ENCODE results near the gene SPOPL. TPM values are rescaled to one million over a fixed set of nuclear protein-coding genes. Genes with fewer than 3 reads are reported as not detected.

SPOPL gene
- total and polyA plus RNA-seq, 4 donors, result 3.4 to 15.8 (median 9.4) TPM

GRCh38 chr2:138496096-138496651, 5.4 kb upstream of the SPOPL start (continued):
- TF ChIP-seq SP1 (IDR thresholded peaks at IDR 0.05), result no peak
- TF ChIP-seq HNF4G (IDR thresholded peaks at IDR 0.05), result no peak
- TF ChIP-seq FOXA1 (IDR thresholded peaks at IDR 0.05), result no peak

GRCh38 chr2:138497294-138497693, 4.3 kb upstream of the SPOPL start:
- Histone ChIP-seq H3K9ac (ENCODE audit: low read depth in 1 of 2, low read length in 2 of 2) (no peak overlapping the region), H3K27me3 (ENCODE audit: control insufficient read depth in 4 of 4, insufficient read depth in 4 of 4, low read length in 3 of 4) (no peaks in the 10 kb centered on the region), H3K4me1 (ENCODE audit: control insufficient read depth in 4 of 4, insufficient read depth in 4 of 4, low read length in 3 of 4) (peaks cover 4 to 32% (median 18%) of the 10 kb centered on the region in 4 donors), H3K4me3 (ENCODE audit: low read depth in 1 of 3, low read length in 3 of 3) (no peak overlapping the region), H3K36me3 (ENCODE audit: control insufficient read depth in 4 of 4, insufficient read depth in 3 of 4, low read depth in 1 of 4, low read length in 3 of 4) (no peaks in the 10 kb centered on the region), H3K27ac (ENCODE audit: low read depth in 1 of 2, low read length in 2 of 2) (no peak overlapping the region), H3K9me3 (ENCODE audit: control insufficient read depth in 4 of 4, low read length in 3 of 4) (no peaks in the 10 kb centered on the region)
- 97% methylated on average over 4 of the region's 4 CpGs for WGBS
- no peak for DNase-seq (ENCODE audit: low spot score)
- TF ChIP-seq REST (IDR thresholded peaks at IDR 0.05), result no peak
- no peak for TF ChIP-seq RXRA (IDR thresholded peaks at IDR 0.05)
- no peak for TF ChIP-seq ATF3 (IDR thresholded peaks at IDR 0.05)

GRCh38 chr2:138499684-138500083, 1.9 kb upstream of the SPOPL start:
- H3K36me3 ChIP-seq (ENCODE audit: control insufficient read depth in 4 of 4, insufficient read depth in 3 of 4, low read depth in 1 of 4, low read length in 3 of 4), result no peaks in the 10 kb centered on the region
- no peak overlapping the region for H3K27ac ChIP-seq (ENCODE audit: low read depth in 1 of 2, low read length in 2 of 2)
- whole genome bisulfite sequencing, result 73% methylated on average over 4 of the region's 4 CpGs
- H3K9ac ChIP-seq (ENCODE audit: low read depth in 1 of 2, low read length in 2 of 2), result no peak overlapping the region
- peaks cover 8 to 33% (median 28%) of the 10 kb centered on the region in 4 donors for H3K4me1 ChIP-seq (ENCODE audit: control insufficient read depth in 4 of 4, insufficient read depth in 4 of 4, low read length in 3 of 4)
- TF ChIP-seq HNF4A (conservative IDR thresholded peaks at IDR 0.05) (no peak), GABPA (IDR thresholded peaks at IDR 0.05 in 1 of 2, conservative IDR thresholded peaks at IDR 0.05 in 1 of 2) (no peak), MAX (IDR thresholded peaks at IDR 0.05) (no peak), HNF4G (IDR thresholded peaks at IDR 0.05) (no peak), CTCF (IDR thresholded peaks at IDR 0.05; ENCODE audit: low read depth, low read length, missing input control) (no peak), FOXA2 (IDR thresholded peaks at IDR 0.05) (no peak), ZBTB33 (IDR thresholded peaks at IDR 0.05) (no peak), JUND (IDR thresholded peaks at IDR 0.05) (no peak), NR2F2 (IDR thresholded peaks at IDR 0.05) (no peak), ATF3 (IDR thresholded peaks at IDR 0.05) (no peak), EGR1 (IDR thresholded peaks at IDR 0.05; ENCODE audit: low read depth in 2 of 2) (no peak), TAF1 (conservative IDR thresholded peaks at IDR 0.05) (no peak), RXRA (IDR thresholded peaks at IDR 0.05) (no peak), YY1 (IDR thresholded peaks at IDR 0.05) (no peak), REST (IDR thresholded peaks at IDR 0.05) (no peak), RAD21 (IDR thresholded peaks at IDR 0.05) (no peak), SP1 (IDR thresholded peaks at IDR 0.05) (no peak)
- no peak overlapping the region for H3K4me3 ChIP-seq (ENCODE audit: low read depth in 1 of 3, low read length in 3 of 3)
- no peak for DNase-seq (ENCODE audit: low spot score)
- H3K27me3 ChIP-seq (ENCODE audit: control insufficient read depth in 4 of 4, insufficient read depth in 4 of 4, low read length in 3 of 4), result no peaks in the 10 kb centered on the region
- H3K9me3 ChIP-seq (ENCODE audit: control insufficient read depth in 4 of 4, low read length in 3 of 4), result no peaks in the 10 kb centered on the region

All from liver (tissue), 9 donors.